LNCAP (cell line): ENCODE data around the gene MINDY4.

Source experiments
- CTCF ChIP-seq: fragments of 450-650 bp; IDR thresholded peaks from 2 replicates; pipeline ENCODE4 v1.5.1; 2017; ENCODE audit warnings: mild to moderate bottlenecking

Gene MINDY4

GRCh38 chr7:30844916-30845315, 73.7 kb downstream of the MINDY4 start:
- no peak for TF ChIP-seq CTCF

GRCh38 chr7:30845426-30846135, 74.4 kb downstream of the MINDY4 start:
- TF ChIP-seq CTCF, result no peak

- TF ChIP-seq CTCF, result no peak
Measured at GRCh38 chr7:30846378-30846777, 75.2 kb downstream of the MINDY4 start.

GRCh38 chr7:30848121-30848855, 77.1 kb downstream of the MINDY4 start:
- TF ChIP-seq CTCF, result no peak

GRCh38 chr7:30849565-30849964, 78.3 kb downstream of the MINDY4 start:
- no peak for TF ChIP-seq CTCF

- TF ChIP-seq CTCF, result no peak
Measured at GRCh38 chr7:30850426-30850825, 79.2 kb downstream of the MINDY4 start.

- no peak for TF ChIP-seq CTCF
Measured at GRCh38 chr7:30851651-30852307, 80.6 kb downstream of the MINDY4 start.
